GM08714 (cell line): ENCODE data around the gene PHLPP1.

ENCODE experiments used
- H3K4me3 ChIP-seq: fragments of 200-500 bp; sonication (Bioruptor generic); 2 replicates; pipeline ENCODE4 v1.5.1; 2014; ENCODE audit warnings: mild to moderate bottlenecking, low read length, inconsistent platforms
- ZNF274 ChIP-seq: IDR thresholded peaks from 2 replicates; pipeline ENCODE4 v1.6.1; 2012; ENCODE audit warnings: mild to moderate bottlenecking, low read depth, low read length

Gene PHLPP1

DNA sequence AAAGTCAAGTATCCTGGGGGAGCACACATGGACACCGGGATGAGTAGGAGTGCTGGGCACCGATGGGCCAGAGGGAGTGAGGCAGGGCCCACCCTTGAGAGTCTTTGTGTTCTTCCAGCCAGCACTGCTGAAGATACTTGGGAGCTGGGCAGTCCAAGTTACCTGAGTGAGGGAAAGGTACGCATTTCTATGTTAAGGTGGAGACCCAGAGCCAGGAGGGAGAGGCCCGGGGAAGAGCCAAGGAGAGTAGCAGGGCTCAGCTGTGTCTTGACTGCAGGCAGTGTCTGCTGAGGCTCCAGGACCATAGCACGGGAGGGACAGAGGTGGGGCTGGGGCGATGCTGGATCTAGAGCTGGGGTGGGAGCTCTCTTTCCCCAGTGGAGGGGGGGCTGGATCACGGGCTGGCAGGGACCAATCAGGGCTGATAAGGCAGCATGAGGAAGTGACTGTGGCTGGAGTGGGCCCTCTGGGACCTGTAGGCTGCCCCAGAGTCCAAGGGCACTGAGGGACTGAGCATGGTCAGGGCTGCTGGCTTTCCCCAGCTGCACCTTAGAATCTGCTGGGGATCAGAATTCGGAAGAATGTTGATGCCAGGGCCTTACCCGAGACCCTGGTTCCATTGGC is 289.2 kb downstream of the PHLPP1 start:
- no peak for TF ChIP-seq ZNF274

DNA sequence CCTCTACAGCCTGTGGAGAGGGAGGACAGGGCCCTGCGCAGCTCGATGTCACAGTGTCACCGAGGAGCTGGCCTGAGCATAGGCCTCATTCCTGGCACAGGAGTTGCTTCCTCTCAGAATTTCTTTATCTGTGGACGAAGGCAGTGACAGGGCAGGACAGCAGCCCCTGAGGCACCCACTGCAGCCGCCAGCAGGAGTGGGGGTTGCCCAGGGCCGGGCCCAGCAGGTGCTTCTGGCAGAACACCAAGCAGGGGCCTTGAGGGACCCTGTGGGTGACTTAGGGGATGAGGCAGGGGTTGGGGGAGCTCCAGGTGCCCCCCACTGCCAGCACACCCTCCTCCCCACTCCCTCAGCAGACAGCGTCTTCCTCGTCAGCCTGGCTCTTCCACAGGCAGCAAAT is 290.0 kb downstream of the PHLPP1 start:
- TF ChIP-seq ZNF274, result no peak
- no peak overlapping the region for H3K4me3 ChIP-seq

More for the DNA sequence above, 289.2 kb downstream of the PHLPP1 start:
- no peak overlapping the region for H3K4me3 ChIP-seq

DNA sequence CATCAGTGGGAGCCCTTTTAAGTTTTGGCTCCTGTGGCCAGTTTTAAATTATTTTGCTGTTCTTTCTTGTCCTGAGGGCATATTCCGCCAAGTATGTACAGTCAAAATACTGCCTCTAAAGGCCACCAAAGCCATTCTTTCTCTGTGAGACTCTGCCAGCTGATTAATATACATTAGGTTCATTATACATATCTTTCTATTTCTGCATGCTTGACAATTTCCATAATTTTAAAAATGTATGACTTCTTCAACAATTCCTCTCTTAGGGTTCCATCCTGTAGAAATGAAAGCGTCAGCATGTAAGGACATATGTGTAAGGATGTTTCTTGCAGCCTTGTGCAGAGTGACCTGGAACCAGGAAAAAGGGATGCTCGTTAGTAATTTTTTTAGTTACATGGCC is 291.9 kb downstream of the PHLPP1 start:
- TF ChIP-seq ZNF274, result no peak
- no peak overlapping the region for H3K4me3 ChIP-seq

DNA sequence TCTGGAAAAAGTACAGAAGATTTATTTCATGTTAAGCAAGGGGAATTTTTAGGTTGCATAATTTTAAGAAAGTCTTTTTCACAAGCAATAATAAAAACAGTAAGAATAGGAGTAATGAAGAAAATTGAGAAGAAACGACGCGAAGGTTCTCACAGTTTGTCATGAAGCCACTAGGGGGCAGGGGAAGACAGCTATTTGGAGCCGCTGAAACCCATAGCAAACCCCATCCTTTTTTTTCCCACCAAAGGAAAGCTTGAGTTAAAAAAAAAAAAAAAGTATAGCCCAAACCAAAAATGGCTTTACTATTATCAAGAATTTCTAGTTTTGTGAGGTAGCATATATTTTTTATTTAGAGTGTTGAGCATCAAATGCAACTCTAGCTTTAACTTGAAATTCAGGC is 300.9 kb downstream of the PHLPP1 start:
- no peak overlapping the region for H3K4me3 ChIP-seq
- no peak for TF ChIP-seq ZNF274

DNA sequence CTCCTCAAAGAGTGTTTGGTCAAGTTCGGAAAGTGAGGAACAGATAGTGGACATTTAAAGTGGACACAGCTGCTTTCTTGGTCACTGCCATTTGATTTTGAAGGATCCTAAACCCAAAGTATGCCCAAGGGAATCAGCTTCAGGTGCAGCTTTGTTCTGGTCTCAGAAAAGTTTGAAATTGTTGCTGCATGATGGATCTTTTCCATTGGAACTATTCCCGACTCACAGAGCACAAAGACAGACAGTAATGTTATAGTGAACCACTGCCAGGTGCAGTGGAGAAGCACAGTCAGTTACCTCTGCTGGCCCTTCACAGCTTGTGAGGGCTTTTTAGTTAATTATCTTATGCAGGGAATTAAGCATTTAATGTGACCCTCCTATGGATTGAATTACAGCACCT is 301.7 kb downstream of the PHLPP1 start:
- no peak overlapping the region for H3K4me3 ChIP-seq

DNA sequence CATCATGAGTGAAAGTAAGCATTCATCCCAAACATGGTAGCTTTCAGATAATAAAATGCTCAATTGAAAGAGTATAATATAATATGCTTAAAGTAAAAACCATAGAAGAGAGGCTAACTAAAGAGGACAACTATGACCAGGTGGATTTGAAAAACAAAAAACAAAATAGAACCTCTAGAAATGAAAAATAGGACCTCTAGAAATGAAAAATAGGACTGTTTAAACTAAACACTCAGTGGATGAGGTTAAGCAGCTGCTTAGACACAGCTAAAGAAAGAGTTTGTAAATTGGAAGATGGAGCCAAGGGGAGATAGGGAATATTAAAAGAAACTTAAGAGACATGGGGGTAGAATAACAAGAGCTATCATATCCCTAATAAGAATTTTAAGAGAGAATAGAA is 302.6 kb downstream of the PHLPP1 start:
- H3K4me3 ChIP-seq, result no peak overlapping the region
- no peak for TF ChIP-seq ZNF274

More for the DNA sequence above, 301.7 kb downstream of the PHLPP1 start:
- no peak for TF ChIP-seq ZNF274

DNA sequence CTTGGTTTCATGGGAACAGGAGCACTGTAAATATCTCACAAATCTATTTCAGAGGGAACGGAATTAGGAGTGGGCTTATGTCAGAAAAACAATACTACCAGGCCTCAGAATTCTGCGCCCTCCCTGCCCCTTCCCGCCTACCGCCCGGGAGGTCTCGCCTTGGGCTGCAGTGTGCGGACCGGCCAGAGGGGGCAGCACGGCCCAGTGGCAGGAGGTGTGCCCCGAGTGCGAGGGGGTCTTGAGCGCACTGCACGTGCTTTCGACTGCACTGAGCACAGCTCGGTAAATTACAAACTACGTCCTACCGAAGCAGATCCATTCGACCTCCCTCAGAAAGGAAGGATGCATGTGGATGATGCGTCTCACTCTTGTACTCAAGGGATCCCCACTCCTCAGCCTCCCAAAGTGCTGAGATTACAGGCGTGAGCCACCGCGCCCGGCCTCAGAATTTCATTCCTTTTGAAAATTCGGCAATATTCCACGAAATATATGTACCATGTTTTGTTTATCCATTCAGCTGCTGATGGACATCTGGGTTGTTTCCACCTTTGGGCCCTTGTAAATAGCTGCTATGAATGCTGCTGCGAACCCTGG is 307.2 kb downstream of the PHLPP1 start:
- no peak for TF ChIP-seq ZNF274
- H3K4me3 ChIP-seq, result no peak overlapping the region

DNA sequence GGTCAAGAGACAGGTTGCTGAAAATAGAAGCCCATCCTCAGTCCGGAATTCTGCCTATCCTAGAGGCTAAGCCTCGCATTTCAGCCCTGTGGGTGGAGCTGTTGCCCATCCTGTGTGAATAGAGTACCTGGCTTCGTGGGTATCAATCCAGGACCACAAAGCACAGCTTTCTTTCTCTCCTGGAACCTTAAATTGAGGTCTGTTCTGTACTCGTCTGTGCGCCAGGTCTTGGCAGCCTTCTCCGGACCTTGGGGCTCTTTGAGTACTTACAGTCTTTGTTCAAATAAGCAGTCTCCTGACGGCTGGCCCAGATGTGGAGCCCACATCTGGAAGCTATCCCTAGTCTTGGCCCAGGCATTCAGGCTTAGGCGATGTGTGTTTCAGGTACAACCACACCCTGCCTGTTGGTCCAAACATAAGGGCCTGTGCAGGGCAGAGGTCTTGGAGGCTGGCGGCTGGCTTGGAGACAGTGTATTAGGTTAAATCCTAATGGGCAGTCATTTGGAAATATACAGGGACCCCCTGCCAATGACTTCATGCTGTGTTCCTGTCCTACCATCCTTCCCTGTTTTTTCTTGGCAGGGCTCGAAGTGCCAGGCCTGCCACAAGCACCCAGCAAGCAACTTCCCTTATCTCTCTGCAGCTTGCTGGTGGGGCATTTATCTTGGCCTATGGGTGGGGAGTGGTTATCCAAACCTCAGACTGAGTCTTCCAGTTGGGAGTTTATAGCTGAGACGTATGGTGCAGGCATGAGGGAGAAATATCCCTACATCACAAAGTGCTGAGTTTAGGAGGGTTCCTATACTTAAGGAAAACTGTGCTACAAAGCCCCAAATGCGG is 310.1 kb downstream of the PHLPP1 start:
- no peak overlapping the region for H3K4me3 ChIP-seq
- no peak for TF ChIP-seq ZNF274

DNA sequence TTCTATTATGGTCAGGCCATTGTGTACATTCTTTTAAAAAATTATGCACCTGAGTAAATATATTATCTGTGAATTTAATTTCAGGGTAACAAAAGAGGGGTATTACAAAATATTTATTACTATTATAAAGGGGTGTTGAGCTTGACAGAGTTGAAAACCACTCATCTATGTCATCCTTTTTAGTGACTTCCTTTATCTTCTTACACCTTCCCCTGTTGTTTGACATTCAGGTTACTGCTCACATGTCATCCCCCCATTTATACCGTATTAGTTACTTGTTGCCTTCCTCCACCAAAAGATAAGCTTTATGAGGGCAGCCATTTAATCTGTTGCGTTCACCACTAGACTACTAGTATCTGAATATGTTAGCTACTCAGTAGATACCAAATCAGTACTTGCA is 313.0 kb downstream of the PHLPP1 start:
- TF ChIP-seq ZNF274, result no peak
- H3K4me3 ChIP-seq, result no peak overlapping the region
